LHCN-M2 (cell line): ENCODE data around the gene C3orf62. TPM values are rescaled to one million over a fixed set of nuclear protein-coding genes. Genes with fewer than 3 reads are reported as not detected.
"Not testable (repeated sequence)": the region's sequence is repeated elsewhere in the genome, so short reads cannot be mapped to it uniquely, and the experiment has no call there.

Experiments
- DNase-seq: peaks from one replicate; pipeline ENCODE4 v3.0.0-alpha.2; 2012; ENCODE audit warnings: low read depth
- total RNA-seq: library from RNA; depleted of rRNA; stranded (reverse); fragments of >200 nt; gene quantifications from 2 replicates; pipeline ENCODE4 v1.2.3, GENCODE V29; 2014

Gene C3orf62
- total RNA-seq, 1 experiment from 2014 or later = 1.3 TPM

DNA sequence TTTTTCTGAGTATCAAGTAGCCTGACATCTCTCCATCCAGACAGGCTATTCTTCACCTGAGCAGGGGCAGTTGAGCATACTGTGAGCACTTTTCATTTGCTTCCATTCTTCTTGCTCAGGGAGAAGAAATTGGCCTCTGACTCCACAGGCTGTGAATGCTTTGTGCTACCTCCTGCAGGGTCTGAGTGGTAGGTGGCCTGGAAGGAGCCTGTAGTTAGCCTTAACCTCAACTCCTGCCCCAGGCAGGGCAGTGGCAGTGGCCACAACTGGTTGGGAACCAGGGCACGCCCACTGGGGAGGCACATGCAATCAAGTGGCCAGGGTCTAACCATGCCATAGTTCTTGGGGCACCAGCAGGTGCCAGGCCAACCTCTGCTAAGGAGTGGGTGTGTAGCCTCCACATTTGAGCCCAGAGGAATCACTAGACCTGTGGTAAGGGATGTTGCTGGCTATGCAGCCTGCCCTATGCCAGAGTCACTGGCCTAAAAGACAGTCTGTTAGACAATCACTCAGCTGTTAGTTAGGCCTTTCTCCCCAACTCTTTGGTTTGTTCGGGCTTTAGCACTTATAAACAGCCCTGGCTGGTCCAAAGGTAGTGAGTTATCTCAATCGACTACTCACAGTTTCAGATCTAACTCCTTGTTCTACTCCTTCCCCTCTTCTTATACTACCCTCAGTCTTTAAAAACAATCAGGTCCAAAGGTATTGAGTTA, 7.4 kb downstream of the C3orf62 start:
- no peak for DNase-seq

DNA sequence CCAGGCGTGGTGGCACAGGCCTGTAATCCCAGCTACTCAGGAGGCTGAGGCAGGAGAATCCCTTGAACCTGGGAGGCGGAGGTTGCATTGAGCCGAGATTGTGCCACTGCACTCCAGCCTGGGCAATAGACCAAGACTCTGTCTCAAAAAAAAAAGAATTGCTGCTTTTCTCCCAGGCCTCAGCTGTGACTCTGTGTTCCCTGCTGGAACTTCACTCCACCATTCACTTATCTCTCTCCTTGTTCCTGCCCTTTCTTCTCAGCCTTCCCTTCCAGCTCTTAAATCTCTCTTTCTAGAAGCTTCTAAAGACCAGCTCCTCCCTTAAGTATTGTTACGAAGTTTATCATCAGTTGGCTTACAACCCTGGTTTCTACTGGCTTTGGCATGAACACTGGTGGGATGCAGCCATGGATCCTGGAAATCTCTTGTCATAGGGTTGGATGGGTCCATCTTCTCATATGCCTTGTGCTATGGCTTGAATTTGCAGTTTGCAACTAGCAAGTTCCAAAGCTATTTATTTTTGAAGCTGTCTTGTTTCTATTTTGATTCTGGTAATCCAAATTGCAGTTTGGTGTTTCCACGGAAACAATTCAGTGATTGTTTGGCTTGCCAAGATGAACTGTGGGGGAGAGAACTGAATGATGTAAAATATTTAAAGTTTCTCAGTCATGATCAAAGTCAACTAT, 10.5 kb downstream of the C3orf62 start:
- DNase-seq = no peak

DNA sequence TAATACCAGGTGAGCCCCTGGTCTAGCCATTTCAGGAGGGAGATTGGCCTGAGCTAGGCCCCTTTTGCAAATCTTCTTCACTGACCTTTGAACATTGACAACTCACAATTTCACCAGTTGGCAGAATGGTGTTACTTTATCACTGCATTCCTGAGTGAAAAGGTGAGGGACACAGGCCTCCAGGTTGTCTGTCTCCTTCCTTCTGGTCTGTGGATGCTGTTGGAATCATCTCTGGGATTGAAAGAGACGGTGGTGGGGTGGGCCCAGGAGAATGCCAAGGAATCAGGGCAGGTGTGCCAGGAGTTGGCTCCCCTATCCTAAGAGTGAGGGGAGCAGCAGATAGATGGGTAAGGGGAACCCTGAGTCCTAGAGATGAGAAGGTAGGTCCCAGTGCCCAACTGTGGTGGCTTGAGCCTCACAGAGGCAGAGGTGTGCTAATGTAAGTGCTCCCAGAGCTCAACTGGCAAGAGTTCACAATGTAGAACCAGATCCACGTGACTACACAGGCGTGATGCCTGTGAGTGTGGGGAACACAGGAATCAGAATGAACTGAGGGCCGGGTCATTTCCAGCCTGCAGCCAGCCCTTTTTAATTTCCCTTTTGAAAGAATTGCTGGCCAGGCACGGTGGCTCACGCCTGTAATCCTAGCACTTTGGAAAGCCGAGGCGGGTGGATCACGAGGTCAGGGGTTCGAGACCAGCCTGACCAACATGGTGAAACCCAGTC, 11.2 kb downstream of the C3orf62 start:
- DNase-seq = no peak

DNA sequence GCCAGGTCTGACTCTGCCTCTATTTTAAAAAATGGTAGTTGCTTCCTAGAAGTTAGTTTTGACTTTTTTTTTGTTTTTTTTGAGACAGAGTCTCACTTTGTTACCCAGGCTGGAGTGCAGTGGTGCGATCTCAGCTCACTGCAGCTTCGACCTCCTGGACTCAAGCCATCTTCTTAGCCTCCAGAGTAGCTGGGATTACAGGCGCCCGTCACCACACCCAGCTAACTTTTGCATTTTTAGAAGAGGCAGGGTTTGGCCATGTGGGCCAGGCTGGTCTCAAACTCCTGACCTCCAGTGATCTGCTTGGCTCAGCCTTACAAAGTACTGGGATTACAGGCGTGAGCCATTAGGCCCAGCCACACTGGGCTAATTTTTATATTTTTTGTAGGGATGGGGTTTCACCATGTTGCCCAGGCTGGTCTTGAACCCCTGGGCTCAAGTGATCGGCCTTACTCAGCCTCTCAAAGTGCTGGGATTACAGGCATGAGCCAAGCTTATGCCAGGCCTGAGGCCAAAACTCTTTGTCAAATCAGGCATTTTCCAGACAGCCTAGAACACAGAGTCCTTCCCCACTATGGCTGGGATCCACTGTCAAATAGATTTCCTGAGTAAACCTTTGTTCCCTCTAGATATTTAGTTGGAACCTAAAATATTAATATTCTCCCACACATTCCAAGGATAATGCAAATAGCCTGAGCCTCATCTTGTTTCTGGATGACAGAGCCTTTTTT, 13.7 kb downstream of the C3orf62 start:
- no peak for DNase-seq

DNA sequence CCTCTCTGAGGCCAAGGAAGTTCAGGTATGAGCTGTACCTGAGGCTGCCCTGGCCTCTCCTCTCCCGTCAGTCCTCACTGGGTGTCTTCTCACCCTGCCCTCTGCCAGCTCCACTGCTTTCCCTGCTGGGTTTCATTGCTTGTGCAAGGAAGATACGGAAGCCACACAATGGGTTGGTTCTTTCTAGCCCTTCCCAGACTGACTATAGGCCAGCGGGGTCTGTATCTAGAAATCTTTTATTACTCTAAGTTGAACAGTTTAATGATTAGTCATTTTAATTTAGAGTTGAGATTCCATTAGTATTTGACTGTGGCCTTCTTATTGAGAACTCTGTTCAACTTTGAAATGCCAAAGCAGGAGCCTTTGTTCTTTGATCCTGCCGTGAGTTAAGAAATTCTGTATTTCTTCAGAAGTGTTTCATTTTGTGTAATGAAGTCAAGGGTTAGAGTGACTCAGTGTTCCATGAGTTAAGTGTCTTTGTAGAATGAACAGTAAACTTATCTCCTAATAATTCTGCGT, 16.2 kb downstream of the C3orf62 start:
- DNase-seq = no peak

DNA sequence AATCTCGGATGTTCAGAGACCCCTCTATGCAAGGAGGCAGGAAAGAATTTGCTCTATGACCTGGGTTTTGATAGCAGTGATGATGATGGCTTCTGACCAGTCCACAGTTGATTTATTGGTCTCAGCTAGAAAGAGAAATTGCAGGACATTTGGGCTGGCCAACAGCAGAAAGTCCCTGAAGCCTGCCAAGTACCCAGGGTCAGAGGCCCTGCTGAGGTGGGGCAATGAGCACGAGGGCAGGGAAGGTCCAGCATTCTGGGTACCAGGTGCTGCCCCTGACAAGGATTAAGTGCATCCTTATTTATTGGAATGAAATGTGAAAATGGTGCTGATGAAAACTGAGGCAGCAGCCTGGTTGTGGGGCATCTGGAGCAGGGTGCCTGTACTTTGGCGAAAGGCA, 19.8 kb downstream of the C3orf62 start:
- DNase-seq = no peak

DNA sequence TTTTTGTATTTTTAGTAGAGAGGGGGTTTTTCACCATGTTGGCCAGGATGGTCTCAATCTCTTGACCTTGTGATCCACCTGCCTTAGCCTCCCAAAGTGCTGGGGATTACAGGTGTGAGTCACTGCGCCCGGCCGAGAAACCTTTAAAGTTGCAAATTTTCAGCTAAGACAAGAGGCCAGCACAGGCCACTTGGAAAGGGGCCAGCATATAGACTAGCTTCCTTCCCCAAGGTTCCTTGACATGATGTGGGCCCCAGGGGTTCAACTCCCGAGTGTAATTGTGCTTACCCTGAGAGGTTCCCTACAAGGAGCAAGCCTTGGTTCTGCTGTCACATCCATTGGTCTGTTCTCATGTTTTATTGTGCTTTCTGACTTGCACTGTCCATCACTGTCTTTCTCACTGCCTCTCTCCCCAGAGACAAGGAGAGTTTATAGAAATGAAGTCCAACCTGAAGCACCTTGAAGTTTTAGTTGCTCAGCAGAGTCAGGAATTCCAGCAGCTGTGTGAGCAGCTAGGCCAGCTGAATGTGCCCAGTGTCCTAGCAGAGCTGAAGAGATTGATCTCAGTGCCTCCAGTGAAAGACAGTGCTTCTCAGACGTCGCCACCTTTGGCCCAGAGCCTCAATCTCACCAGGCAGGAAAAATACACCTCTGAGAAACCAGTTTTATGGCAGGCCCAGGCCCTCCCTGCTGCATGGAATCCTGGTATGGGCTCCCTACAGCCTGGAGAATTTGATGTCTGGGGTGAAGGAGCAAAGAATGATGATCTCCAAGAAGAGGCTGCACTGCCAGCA, 21.1 kb downstream of the C3orf62 start:
- DNase-seq = no peak

DNA sequence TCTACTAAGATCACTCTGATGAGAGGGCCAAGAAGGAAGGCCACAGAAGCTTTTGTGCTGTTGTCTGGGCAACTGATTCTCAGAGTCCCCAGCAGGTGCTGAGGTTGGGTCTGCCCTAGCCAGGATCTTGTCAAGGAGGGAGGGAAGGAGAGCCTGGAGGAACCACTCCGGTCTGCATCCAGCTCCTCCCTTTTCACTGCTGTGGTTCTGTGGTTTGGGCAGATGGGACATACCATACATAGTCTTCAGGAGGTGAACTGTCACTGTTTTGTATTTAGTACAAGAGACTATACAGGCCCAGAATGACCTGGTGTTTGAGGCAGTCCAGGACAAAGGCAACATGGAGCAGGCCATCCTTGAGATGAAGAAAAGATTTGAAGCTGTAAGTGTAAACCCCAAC, 21.9 kb downstream of the C3orf62 start:
- peak; percentile 68 for DNase-seq

DNA sequence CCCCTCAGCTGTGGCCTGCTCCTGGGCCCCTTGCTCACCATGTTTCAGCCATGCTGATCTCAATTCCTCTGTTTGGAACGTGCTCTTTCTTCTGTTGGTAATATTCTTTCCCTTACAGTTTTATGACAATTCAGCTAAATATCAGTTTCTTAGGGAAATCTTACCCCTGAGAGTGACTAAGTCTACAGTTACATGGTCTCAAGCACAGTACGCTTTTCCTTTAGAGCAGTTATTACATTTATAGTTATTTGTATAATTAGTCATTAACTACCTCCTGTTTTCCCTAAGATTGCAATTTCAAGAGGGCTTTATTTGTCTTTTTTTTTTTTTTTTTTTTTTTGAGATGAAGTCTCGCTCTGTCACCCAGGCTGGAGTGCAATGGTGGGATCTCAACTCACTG, 23.5 kb downstream of the C3orf62 start:
- DNase-seq = no peak

DNA sequence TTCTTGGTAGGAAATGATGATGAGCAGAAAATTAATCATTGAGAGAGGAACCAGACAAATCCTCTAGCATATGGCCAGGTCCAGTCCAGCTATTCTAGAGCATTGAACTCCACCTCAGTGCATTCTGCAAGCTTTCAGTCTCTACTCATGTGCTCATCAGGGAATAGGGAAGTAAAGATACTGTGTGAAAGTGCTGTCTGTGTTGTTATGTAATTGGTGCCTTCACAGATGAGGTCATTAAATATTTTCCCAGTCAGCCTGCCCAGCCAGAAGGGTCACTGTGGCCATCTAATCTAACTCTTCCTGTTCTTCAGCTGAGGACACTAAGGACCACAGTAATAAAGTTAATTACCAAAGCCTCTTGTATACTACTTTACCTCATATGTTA, 28.2 kb downstream of the C3orf62 start:
- DNase-seq = no peak

DNA sequence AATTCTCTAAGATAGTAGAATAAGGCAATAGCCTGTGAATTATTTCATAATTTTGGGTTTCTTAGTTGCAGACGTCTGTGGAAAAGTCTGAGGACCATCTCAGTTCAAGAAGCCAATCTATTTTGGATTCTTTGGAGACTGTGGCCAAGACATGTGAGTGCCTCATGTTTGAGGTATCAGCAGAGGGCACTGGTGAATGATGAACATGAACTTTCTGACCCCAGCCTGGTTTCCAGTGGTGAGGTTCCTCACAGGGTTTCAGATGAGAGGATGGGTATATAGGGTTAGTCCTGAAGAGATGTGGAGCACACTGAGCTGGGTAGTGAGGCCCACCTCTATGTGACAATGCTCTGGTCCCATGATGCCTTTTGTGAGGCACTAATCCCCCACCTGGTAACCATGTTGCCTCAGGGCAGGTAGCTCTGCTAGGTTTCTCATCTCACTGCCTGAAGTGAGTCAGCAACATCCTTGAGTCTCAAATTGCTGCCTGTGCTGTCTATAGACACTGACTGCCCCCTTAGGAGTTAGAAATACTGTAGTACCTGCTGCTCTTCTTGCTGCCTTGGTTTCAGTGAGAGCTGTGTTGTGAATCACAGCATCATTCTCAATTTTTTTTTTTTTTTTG, 32.3 kb downstream of the C3orf62 start:
- no peak for DNase-seq

DNA sequence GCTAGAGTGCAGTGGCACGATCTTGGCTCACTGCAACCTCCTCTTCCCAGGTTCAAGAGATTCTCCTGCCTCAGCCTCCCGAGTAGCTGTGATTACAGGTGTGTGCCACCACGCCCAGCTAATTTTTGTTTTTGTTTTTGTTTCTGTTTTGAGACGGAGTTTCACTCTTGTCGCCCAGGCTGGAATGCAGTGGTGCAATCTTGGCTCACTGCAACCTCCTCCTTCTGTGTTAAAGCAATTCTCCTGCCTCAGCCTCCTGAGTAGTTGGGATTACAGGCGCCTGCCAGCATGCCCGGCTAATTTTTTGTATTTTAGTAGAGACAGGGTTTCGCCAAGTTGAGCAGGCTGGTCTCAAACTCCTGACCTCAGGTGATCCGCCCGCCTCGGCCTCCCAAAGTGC, 36.9 kb downstream of the C3orf62 start:
- DNase-seq = not testable (repeated sequence)

DNA sequence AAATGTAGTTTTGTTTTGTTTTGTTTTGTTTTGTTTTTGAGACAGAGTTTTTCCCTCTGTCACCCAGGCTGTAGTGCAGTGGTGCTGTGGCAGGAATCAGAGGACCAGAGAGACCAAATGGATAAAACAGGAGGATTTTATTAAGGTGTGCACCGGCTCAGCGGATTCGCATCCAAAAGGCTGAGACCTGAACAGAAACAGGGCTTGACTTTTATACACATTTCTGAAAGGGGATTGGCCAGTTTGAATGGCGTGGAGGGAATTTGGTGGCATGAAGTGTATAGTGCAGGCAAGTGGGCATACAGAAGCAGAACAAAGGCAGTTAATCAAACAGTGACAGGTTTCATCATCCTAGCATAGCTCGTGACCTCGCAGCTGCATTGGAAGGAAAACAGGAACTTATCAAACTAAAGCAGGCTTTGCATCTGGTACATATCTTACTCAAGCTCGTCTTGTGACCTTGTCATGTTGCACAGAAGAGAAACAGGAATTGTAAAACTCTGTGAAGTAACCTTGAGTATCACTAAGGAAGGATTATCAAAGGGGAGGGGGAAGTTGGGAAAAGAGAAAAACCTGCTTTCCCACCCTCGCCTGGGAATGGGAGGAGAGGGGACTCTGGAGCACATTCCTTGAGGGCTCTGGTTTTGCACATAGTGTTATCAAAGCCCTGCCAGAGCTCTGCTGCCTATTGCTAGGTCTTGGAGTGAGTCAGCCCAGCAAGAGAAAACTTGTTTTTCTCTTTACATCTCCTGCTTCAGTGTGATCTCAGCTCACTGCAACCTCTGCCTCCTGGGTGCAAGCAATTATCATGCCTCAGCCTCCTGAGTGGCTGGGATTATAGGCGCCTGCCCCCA, 38.5 kb downstream of the C3orf62 start:
- DNase-seq = peak; percentile 32

DNA sequence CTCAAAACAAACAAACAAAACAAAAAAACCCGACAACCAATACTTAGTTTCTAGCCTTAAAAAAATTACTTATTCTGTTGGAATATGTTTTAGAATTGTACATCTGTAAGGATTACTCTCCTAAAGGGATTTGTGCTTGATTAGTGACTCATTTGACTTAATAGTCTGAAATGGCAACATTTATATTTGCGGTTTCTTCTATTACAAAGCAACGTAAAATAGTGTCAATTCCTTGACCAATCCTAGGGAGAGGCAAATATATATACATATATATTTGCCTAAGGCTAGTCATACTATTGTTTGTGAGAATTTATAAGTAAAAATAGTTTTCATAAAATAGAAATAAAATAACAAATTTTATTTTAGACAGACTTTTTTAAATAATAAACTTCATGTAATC, 39.7 kb downstream of the C3orf62 start:
- DNase-seq = no peak

DNA sequence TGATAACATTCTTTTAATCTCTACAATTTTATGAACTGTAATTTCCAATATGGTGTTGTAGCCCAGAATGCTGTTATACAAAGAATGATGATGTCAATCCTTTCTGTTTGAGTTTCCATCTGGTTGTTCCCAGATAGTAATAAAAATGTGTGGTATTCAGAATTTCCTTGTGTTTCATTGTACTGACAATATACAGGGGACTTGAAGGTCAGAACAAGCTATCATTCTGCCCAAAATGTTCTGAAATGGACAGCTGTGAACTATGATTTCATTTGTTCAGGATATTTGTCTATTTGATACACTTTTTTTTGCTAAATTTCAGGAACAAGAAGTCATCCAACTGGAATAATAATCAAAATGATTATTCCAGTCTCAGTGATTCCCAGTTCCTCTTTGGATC, 40.8 kb downstream of the C3orf62 start:
- DNase-seq = no peak

DNA sequence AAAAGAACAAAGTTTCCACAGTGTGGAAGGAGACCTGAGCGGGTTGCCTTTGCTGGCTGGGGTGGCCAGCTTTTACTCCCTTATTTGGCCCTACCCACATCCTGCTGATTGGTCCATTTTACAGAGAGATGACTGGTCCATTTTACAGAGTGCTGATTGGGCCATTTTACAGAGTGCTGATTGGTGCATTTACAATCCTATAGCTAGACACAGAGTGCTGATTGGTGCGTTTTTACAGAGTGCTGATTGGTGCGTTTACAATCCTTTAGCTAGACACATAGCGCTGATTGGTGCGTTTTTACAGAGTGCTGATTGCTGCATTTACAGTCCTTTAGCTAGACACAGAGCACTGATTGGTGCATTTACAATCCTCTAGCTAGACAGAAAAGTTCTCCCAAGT, 48.2 kb downstream of the C3orf62 start:
- DNase-seq = not testable (repeated sequence)

DNA sequence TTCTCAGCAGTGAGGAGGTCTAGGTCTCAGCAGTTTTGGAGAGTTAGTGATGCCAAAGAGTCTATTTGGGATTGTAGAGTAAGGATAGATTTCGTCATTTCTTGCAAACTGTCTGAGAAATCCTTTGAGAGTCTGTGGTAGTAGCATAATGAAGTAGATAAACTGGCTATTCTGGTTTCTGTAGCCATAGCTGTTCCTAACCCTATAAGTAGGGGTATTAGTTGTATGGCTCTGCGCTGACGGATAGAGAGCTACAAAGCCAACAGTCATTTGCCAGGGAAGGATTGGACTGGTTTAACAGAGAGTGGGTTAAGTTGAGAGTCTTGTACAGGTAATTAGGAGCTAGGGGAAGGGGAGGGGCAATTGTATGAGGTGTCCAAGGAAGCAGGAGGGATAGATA, 55.0 kb downstream of the C3orf62 start:
- no peak for DNase-seq

DNA sequence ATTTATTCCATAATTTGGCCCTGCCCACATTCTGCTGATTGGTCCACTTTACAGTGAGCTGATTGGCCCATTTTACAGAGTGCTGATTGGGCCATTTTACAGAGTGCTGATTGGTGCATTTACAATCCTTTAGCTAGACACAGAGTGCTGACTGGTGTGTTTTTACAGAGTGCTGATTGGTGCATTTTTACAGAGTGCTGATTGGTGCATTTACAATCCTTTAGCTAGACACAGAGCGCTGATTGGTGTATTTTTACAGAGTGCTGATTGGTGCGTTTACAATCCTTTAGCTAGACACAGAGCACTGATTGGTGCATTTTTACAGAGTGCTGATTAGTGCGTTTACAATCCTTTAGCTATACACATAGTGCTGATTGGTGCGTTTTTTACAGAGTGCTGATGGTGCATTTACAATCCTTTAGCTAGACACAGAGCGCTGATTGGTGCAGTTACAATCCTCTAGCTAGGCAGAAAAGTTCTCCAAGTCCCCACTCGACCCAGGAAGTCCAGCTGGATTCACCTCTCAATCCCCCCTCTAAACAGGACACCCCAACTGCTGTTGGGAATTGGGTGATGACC, 56.0 kb downstream of the C3orf62 start:
- DNase-seq = not testable (repeated sequence)

DNA sequence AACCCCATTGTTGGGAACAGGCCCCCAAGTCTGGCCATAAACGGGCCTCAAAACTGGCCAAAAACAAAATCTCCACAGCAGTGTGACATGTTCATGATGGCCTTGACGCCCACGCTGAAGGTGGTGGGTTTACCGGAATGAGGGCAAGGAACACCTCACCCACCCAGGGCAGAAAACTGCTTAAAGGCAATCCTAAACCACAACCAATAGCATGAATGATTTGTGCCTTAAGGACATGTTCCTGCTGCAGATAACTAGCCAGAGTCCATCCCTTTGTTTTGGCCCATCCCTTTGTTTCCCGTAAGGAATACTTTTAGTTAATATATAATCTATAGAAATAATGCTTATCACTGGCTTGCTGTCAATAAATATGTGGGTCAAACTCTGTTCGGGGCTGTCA, 57.9 kb downstream of the C3orf62 start:
- DNase-seq = no peak
